B cell (primary cell): ENCODE results near the gene CDS2. TPM values are rescaled to one million over a fixed set of nuclear protein-coding genes. Genes with fewer than 3 reads are reported as not detected.

ENCODE experiments used
- ATAC-seq: fragments of 200-7000 bp; cut with Tn5 transposase; one replicate; pipeline ENCODE4 v1.10.0; 2021; ENCODE audit warnings: low read depth, mild to moderate bottlenecking, moderate number of reproducible peaks, moderate library complexity
- CTCF ChIA-PET: fragments of 350-600 bp; sonication (Branson Sonifier 250); formaldehyde crosslinking; loops from one replicate; lab custom pipeline; 2021; ENCODE audit warnings: antibody characterized with exemption, inconsistent platforms; lab: Charles Lee
- POLR2A ChIA-PET: fragments of 350-600 bp; sonication (Branson Sonifier 250); formaldehyde crosslinking; loops from one replicate; lab custom pipeline; 2021; ENCODE audit warnings: antibody characterized with exemption; lab: Charles Lee
- DNase-seq: peaks from one replicate; pipeline ENCODE4 v3.0.0; 2013
- H2AFZ ChIP-seq: 2 replicates; pipeline ENCODE4 v1.6.1; 2012; ENCODE audit warnings: mild to moderate bottlenecking, low read depth, low read length; ENCODE audit not compliant: insufficient read depth, poor library complexity, severe bottlenecking
- H3K27ac ChIP-seq, 2 donors: 1 replicate in 1 of 2; 2 replicates in 1 of 2; pipeline ENCODE4 v1.5.1; 2012 to 2013; ENCODE audit warnings: low read length in 2 of 2, mild to moderate bottlenecking in 2 of 2, moderate library complexity in 1 of 2
- H3K27me3 ChIP-seq, 4 experiments: fragments of 200-600 bp in 1 of 4; sonication (generic) in 1 of 4; replicated peaks in 1 of 4; 1 replicate in 2 of 4; 2 replicates in 2 of 4; pipeline versions ENCODE4 v1.6.1 to v1.7.0; 2013 to 2016; ENCODE audit warnings: low read length in 3 of 4, mild to moderate bottlenecking in 2 of 4, mixed read lengths in 1 of 4, moderate library complexity in 1 of 4; ENCODE audit not compliant: insufficient read depth in 4 of 4, control insufficient read depth in 3 of 4; ENCODE audit errors: control extremely low read depth in 1 of 4
- H3K36me3 ChIP-seq, 2 experiments: replicated peaks in 1 of 2; 1 replicate in 1 of 2; 2 replicates in 1 of 2; pipeline versions ENCODE4 v1.6.1 to v1.7.1; 2013; ENCODE audit warnings: low read length in 1 of 2; ENCODE audit not compliant: insufficient read depth in 2 of 2, control insufficient read depth in 1 of 2; ENCODE audit errors: control extremely low read depth in 1 of 2, extremely low read depth in 1 of 2
- H3K4me1 ChIP-seq, 2 donors: fragments of 200-600 bp in 1 of 2; sonication (generic) in 1 of 2; 1 replicate in 1 of 2; 2 replicates in 1 of 2; pipeline versions ENCODE4 v1.5.1 to v1.6.1; 2013 to 2017; ENCODE audit warnings: low read length in 2 of 2; ENCODE audit not compliant: control insufficient read depth in 2 of 2, insufficient read depth in 2 of 2
- H3K4me2 ChIP-seq: replicated peaks from 2 replicates; pipeline ENCODE3; 2012; ENCODE audit warnings: mild to moderate bottlenecking, low read depth, low read length; ENCODE audit not compliant: poor library complexity, severe bottlenecking
- H3K4me3 ChIP-seq, 5 experiments: fragments of 200-600 bp in 1 of 5; sonication (generic) in 1 of 5; 1 replicate in 3 of 5; 2 replicates in 2 of 5; pipeline versions ENCODE4 v1.5.1 to v1.7.0; 2011 to 2016; ENCODE audit warnings: low read length in 4 of 5, mild to moderate bottlenecking in 4 of 5, low read depth in 2 of 5, control low read depth in 1 of 5, moderate library complexity in 1 of 5; ENCODE audit not compliant: insufficient read depth in 1 of 5; ENCODE audit errors: control extremely low read depth in 1 of 5, extremely low read depth in 1 of 5
- H3K79me2 ChIP-seq: fragments of 200-600 bp; sonication (generic); one replicate; pipeline ENCODE4 v1.6.0; 2016; ENCODE audit warnings: low read length; ENCODE audit not compliant: control insufficient read depth, insufficient read depth
- H3K9ac ChIP-seq: fragments of 200-600 bp; sonication (generic); 2 replicates; pipeline ENCODE4 v1.6.1; 2017; ENCODE audit warnings: mild to moderate bottlenecking, low read length, moderate library complexity
- H3K9me3 ChIP-seq, 3 donors: one replicate each; pipeline versions ENCODE4 v1.6.1 to v1.7.1; 2013; ENCODE audit warnings: low read length in 2 of 3; ENCODE audit not compliant: control insufficient read depth in 2 of 3, insufficient read depth in 1 of 3; ENCODE audit errors: control extremely low read depth in 1 of 3
- H4K20me1 ChIP-seq: 2 replicates; pipeline ENCODE4 v1.6.0; 2012; ENCODE audit warnings: mild to moderate bottlenecking, low read length; ENCODE audit not compliant: insufficient read depth, control insufficient read depth, poor library complexity, severe bottlenecking
- H3K27ac Mint-ChIP-seq: one replicate; pipeline ENCODE4 v1.8.0; 2021; ENCODE audit warnings: mixed read lengths
- H3K27me3 Mint-ChIP-seq: one replicate; pipeline ENCODE4 v1.8.0; 2021; ENCODE audit warnings: mixed read lengths
- H3K4me1 Mint-ChIP-seq: one replicate; pipeline ENCODE4 v1.8.0; 2021; ENCODE audit warnings: mixed read lengths
- H3K4me3 Mint-ChIP-seq: one replicate; pipeline ENCODE4 v1.8.0; 2021; ENCODE audit warnings: mixed read lengths
- H3K9me3 Mint-ChIP-seq: one replicate; pipeline ENCODE4 v1.8.0; 2022; ENCODE audit warnings: mixed read lengths; ENCODE audit not compliant: insufficient read depth
- EZH2 ChIP-seq: IDR thresholded peaks from 2 replicates; pipeline ENCODE4 v1.6.1; 2012; ENCODE audit warnings: borderline replicate concordance, low read depth, mild to moderate bottlenecking, moderate library complexity, low read length; ENCODE audit not compliant: insufficient read depth, poor library complexity, severe bottlenecking
- WGBS: methylation state at CpG from one replicate; pipeline ENCODE4 v1.1.5; 2013; ENCODE audit warnings: missing lambda C conversion rate; ENCODE audit not compliant: insufficient coverage; 5-methylcytosine and 5-hydroxymethylcytosine counted together
- intact Hi-C: fragments of 100-400 bp; cut with micrococcal nuclease; formaldehyde crosslinking; loops from one replicate; pipeline ENCODE4 v1.10.0; 2022
- polyA plus RNA-seq: library from polyadenylated mRNA; depleted of rRNA; stranded (reverse); fragments of >200 nt; gene quantifications from 2 replicates; pipeline ENCODE4 v1.2.3, GENCODE V29; 2012
- total RNA-seq, 2 donors: library from RNA; stranded (reverse); fragments of 120-200 nt in 1 of 2; gene quantifications; 1 replicate in 1 of 2; 2 replicates in 1 of 2; pipeline versions ENCODE4 v1.2.3 to v1.2.4, GENCODE V29; 2013 to 2022
- TF ChIP-seq, protein P1 (sequence below): fragments of 200-600 bp; IDR thresholded peaks from one replicate; pipeline ENCODE4 v1.8.0; 2022; ENCODE audit warnings: antibody characterized with exemption, mild to moderate bottlenecking

Gene CDS2
- total and polyA plus RNA-seq, 2 donors (not counting 1 experiment from before 2014, with no cell fraction given) = 17.3 to 48.6 TPM

DNA sequence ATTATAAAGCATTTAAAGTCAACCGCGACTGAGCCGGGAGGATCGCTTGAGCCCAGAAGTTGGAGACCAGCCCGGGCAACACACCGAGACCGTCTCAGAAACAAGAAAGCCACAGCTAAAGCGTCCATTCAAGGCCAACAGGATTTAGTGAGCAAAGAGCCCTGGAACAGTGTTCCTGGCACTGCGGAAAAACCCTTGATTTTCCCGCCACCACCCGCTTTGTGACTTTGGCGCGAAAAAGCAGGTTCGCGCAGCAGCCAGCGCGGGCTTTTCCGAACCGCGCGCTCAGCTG lies 7.7 kb upstream of the CDS2 start:
- peak overlapping the region; percentile 98 for H3K4me3 Mint-ChIP-seq
- no peaks in the 10 kb centered on the region for H3K9me3 Mint-ChIP-seq
- H3K36me3 ChIP-seq = peaks cover 1 to 26% of the 10 kb centered on the region in 2 experiments
- intact Hi-C loops = loop anchor here (1.0 kb wide), 1 partner anchor 8 kb away; the partner anchor contains the start of gene CDS2
- H3K4me3 ChIP-seq = peak overlapping the region; percentile 77 to 91 (median 90)
- ChIA-PET POLR2A (interaction anchor here (0.6 to 1.8 kb wide), 3 partner anchors 8 to 311 kb away, joined by 3 to 6 read pairs (median 3); no protein-coding TSS in a partner anchor), CTCF (interaction anchor here (0.6 to 4.4 kb wide), 6 partner anchors 32 to 330 kb away, joined by 3 to 25 read pairs (median 4); no protein-coding TSS in a partner anchor)
- TF ChIP-seq, protein P1, sequence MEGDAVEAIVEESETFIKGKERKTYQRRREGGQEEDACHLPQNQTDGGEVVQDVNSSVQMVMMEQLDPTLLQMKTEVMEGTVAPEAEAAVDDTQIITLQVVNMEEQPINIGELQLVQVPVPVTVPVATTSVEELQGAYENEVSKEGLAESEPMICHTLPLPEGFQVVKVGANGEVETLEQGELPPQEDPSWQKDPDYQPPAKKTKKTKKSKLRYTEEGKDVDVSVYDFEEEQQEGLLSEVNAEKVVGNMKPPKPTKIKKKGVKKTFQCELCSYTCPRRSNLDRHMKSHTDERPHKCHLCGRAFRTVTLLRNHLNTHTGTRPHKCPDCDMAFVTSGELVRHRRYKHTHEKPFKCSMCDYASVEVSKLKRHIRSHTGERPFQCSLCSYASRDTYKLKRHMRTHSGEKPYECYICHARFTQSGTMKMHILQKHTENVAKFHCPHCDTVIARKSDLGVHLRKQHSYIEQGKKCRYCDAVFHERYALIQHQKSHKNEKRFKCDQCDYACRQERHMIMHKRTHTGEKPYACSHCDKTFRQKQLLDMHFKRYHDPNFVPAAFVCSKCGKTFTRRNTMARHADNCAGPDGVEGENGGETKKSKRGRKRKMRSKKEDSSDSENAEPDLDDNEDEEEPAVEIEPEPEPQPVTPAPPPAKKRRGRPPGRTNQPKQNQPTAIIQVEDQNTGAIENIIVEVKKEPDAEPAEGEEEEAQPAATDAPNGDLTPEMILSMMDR = no peak
- TF ChIP-seq EZH2 = no peak
- H2AFZ ChIP-seq = peak overlapping the region; percentile 81
- peaks cover 19% of the 10 kb centered on the region for H4K20me1 ChIP-seq
- peak overlapping the region; percentile 90 for H3K4me2 ChIP-seq
- H3K9ac ChIP-seq = peak overlapping the region; percentile 82
- H3K27me3 Mint-ChIP-seq = no peaks in the 10 kb centered on the region
- H3K79me2 ChIP-seq = peaks cover 34% of the 10 kb centered on the region
- H3K9me3 ChIP-seq = no peaks in the 10 kb centered on the region
- peak overlapping the region; percentile 68 to 72 for H3K27ac ChIP-seq
- DNase-seq (no peak), ATAC-seq (no peak)
- peak overlapping the region; percentile 98 for H3K27ac Mint-ChIP-seq
- H3K4me1 Mint-ChIP-seq = peaks cover 23% of the 10 kb centered on the region
- peaks cover 12 to 14% of the 10 kb centered on the region in 2 donors for H3K4me1 ChIP-seq
- no peaks in the 10 kb centered on the region for H3K27me3 ChIP-seq
- under 1% methylated on average over 21 of the region's 21 CpGs for WGBS

DNA sequence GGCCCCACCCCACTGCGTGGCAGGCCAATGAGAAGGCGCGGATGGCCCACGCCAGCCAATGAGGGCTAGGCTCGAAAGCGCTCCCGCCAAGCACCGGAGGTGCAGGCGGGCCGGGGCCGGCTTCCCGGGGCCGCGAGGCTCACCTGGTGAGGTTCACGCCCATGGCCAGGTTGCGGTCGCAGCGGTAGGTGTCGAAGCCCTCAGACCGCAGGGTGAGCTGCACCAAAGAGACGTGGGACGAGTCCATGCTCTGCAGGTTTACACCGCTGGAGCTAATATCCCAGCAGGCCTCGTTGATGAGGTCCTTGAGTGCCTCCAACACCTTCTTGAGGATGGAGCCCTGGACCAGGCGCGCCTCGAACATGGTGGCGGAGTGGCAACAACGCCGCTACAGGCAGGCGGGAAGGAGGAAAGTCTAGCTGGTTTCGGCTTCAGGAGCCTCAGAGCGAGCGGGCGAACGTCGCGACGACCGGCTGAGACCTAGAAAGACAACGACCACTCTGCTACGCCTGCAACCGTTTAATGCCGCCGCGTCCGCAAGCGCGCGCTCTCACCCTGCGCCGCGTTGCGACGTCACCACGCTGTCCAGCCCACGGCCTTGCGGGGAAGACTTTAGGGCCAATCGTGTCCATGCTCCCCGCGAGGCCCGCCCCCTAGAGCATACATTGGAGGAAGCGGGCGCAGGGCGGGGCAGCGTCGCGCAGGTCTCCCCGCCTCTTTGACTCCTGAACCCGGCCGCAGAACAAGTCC lies 7.2 kb upstream of the CDS2 start, which contains the start of gene PCNA:
Gene PCNA (minus strand): TSS at position 524 of the 750 bp plus-strand sequence. CDS start 160 bp downstream, at position 364.
- H4K20me1 ChIP-seq = peaks cover 19% of the 10 kb centered on the region
- intact Hi-C loops = loop anchor here (1.0 kb wide), 2 partner anchors 8 to 73 kb away; partner anchors contain the start of gene CDS2
- H3K9me3 ChIP-seq = no peaks in the 10 kb centered on the region
- CTCF ChIA-PET = interaction anchor here (0.6 to 4.4 kb wide), 8 partner anchors 9 to 330 kb away, joined by 3 to 25 read pairs (median 4); no protein-coding TSS in a partner anchor
- peak within 1 kb of the TSS; percentile 90 for H3K4me2 ChIP-seq
- DNase-seq (peak; percentile 96), ATAC-seq (peak; percentile 94)
- TF ChIP-seq EZH2 = no peak
- TF ChIP-seq, protein P1 = no peak
- WGBS = under 1% methylated on average over 71 of the region's 71 CpGs
- H3K27ac ChIP-seq = peak within 1 kb of the TSS; percentile 68 to 72
- H3K4me1 ChIP-seq = peaks cover 12 to 14% of the 10 kb centered on the region in 2 donors
- peaks cover 1 to 22% of the 10 kb centered on the region in 2 experiments for H3K36me3 ChIP-seq
- peak within 1 kb of the TSS; percentile 82 for H3K9ac ChIP-seq
- H3K9me3 Mint-ChIP-seq = no peaks in the 10 kb centered on the region
- H3K4me3 Mint-ChIP-seq = peak within 1 kb of the TSS; percentile 98
- peak within 1 kb of the TSS; percentile 98 for H3K27ac Mint-ChIP-seq
- H3K4me1 Mint-ChIP-seq = peaks cover 23% of the 10 kb centered on the region
- H3K27me3 Mint-ChIP-seq = no peaks in the 10 kb centered on the region
- peak within 1 kb of the TSS; percentile 77 to 91 (median 90) for H3K4me3 ChIP-seq
- peak within 1 kb of the TSS; percentile 81 for H2AFZ ChIP-seq
- peaks cover 34% of the 10 kb centered on the region for H3K79me2 ChIP-seq
- POLR2A ChIA-PET = interaction anchor here (0.6 to 1.8 kb wide), 4 partner anchors 8 to 311 kb away, joined by 3 to 6 read pairs (median 3); no protein-coding TSS in a partner anchor
- H3K27me3 ChIP-seq = no peaks in the 10 kb centered on the region
